GM21515 (cell line): ENCODE data around the gene HNF1A.

Experiments used
- ATAC-seq: cut with Tn5 transposase; IDR thresholded peaks from one replicate; pipeline ENCODE4 v1.9.1; 2021; ENCODE audit not compliant: unreplicated experiment

Gene HNF1A

GRCh38 chr12:120988234-120988633 is 9.9 kb downstream of the HNF1A start:
- ATAC-seq = no peak

DNA sequence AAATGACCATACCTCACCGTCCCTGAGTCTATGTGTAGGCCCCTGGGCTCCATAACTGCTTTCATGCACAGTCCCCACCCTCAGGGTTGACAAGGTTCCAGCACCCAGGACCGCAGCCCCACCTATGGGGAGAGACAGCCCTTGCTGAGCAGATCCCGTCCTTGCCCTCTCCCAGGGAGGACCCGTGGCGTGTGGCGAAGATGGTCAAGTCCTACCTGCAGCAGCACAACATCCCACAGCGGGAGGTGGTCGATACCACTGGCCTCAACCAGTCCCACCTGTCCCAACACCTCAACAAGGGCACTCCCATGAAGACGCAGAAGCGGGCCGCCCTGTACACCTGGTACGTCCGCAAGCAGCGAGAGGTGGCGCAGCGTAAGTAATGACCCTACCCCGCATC is 10.3 kb downstream of the HNF1A start:
- ATAC-seq = no peak

DNA sequence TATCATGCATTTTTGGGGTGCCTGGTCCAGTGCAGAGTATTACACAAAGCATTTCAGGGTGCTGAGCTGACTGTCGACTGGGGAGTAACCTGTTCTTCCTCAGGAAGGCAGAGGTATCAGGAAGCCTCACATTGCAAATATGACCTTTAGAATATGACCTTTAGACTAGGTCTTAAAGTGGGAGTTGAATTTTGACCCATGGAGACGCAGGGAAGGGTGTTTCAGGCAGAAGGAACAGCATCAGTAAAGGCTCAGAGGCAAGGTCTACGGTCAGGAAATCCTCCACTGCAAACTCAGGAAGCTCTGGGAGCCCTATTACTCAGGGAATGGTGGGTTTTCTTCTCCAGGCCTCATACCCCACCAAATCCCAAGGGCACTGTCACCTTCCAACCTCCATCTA is 11.3 kb downstream of the HNF1A start:
- ATAC-seq = no peak

- ATAC-seq = no peak
Observed at GRCh38 chr12:120990487-120991055, 12.2 kb downstream of the HNF1A start.

GRCh38 chr12:120991965-120992364 is 13.6 kb downstream of the HNF1A start:
- no peak for ATAC-seq

DNA sequence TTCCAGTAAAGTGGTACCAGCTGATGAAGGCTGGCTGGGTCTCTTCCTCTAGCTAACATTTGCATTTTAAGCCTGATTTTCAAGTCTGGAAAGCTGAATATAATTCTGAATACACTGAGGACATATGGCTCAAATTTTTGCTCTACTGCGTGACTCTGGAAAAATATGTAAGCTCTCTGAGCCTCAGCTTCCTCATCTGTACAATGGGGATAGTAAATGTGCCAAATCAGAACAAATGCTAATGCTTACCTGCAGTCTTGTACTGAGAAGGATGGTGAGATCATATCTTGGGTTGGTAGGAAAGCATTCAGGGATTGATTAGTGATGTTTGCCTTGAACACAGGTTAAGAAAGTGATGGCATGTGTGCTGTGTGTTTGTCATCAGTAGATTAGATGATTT is 14.6 kb downstream of the HNF1A start:
- no peak for ATAC-seq

- no peak for ATAC-seq
Observed at GRCh38 chr12:120993496-120993895, 15.2 kb downstream of the HNF1A start.

DNA sequence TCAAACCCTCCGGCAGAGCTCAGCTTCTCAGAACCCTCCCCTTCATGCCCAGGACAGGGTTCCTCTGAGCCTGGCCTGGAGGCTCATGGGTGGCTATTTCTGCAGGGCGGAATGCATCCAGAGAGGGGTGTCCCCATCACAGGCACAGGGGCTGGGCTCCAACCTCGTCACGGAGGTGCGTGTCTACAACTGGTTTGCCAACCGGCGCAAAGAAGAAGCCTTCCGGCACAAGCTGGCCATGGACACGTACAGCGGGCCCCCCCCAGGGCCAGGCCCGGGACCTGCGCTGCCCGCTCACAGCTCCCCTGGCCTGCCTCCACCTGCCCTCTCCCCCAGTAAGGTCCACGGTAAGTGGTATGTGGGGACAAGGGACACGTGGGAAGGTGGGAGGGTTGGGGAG is 15.7 kb downstream of the HNF1A start:
- ATAC-seq = no peak

GRCh38 chr12:120994589-120995337 is 16.4 kb downstream of the HNF1A start:
- ATAC-seq = no peak

- no peak for ATAC-seq
Observed at GRCh38 chr12:120996133-120996746, 17.9 kb downstream of the HNF1A start.

DNA sequence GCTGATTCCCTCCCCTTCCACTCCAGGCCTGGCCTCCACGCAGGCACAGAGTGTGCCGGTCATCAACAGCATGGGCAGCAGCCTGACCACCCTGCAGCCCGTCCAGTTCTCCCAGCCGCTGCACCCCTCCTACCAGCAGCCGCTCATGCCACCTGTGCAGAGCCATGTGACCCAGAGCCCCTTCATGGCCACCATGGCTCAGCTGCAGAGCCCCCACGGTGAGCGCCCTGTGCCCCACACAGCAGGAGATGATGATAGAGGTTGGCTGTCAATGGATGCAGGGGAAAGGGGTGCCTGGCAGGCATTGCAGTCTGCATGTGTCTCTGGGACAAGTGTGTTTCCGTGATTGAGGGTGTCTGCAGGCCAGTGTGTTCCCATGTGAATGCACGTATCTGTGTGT is 19.1 kb downstream of the HNF1A start:
- no peak for ATAC-seq

DNA sequence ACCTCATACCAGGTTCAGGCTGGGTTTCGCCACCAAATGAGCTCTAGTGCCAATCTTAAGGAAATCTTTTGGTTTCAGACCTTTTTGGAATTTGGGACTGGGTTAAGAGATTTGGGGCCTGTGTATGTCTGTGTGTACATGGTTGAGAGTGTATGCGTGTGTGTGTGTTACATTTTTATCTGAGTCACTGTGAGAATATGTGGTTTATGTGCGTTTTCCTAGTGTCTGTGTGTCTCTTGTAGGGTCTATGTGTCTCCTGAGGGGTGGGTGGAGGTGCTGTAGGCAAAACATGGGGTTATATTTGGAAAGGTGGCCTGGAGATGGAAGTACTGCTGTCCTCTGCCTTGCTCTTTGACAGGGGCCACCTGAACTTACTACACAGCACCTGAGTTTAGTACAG is 20.1 kb downstream of the HNF1A start:
- ATAC-seq = no peak

DNA sequence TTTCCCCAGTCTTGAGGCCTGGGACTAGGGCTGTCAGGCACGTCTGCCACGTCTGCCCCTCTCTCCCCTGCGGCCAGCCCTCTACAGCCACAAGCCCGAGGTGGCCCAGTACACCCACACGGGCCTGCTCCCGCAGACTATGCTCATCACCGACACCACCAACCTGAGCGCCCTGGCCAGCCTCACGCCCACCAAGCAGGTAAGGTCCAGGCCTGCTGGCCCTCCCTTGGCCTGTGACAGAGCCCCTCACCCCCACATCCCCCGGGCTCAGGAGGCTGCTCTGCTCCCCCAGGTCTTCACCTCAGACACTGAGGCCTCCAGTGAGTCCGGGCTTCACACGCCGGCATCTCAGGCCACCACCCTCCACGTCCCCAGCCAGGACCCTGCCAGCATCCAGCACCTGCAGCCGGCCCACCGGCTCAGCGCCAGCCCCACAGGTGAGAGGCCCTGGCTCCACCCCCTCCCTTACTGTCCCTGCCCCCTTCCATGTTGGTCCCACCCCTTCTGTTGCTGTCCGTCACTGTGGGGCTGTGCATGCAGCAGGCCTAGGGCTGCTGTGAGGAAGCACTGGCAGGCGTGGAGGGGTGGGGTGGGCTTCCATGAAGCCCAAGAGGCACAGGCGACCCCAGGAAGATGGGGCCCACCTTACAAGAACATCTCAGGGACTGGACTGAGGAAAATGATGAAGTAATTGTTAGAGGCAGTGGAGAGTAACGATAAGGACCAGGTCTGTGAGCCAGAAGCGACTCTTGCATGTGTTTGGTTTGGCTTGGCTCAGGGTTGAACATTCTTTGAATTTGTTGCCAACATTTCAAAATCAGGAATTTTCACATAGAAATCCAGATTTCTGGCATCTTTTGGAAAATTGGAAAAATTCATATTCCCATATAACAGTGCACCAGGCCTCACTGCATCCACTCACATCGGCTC is 21.1 kb downstream of the HNF1A start:
- no peak for ATAC-seq

GRCh38 chr12:121000530-121000929 is 22.2 kb downstream of the HNF1A start:
- no peak for ATAC-seq

DNA sequence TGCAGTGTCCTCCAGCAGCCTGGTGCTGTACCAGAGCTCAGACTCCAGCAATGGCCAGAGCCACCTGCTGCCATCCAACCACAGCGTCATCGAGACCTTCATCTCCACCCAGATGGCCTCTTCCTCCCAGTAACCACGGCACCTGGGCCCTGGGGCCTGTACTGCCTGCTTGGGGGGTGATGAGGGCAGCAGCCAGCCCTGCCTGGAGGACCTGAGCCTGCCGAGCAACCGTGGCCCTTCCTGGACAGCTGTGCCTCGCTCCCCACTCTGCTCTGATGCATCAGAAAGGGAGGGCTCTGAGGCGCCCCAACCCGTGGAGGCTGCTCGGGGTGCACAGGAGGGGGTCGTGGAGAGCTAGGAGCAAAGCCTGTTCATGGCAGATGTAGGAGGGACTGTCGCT is 22.7 kb downstream of the HNF1A start:
- no peak for ATAC-seq

DNA sequence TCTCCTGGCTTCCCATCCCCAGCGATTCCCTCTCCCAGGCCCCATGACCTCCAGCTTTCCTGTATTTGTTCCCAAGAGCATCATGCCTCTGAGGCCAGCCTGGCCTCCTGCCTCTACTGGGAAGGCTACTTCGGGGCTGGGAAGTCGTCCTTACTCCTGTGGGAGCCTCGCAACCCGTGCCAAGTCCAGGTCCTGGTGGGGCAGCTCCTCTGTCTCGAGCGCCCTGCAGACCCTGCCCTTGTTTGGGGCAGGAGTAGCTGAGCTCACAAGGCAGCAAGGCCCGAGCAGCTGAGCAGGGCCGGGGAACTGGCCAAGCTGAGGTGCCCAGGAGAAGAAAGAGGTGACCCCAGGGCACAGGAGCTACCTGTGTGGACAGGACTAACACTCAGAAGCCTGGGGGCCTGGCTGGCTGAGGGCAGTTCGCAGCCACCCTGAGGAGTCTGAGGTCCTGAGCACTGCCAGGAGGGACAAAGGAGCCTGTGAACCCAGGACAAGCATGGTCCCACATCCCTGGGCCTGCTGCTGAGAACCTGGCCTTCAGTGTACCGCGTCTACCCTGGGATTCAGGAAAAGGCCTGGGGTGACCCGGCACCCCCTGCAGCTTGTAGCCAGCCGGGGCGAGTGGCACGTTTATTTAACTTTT is 23.6 kb downstream of the HNF1A start:
- no peak for ATAC-seq

DNA sequence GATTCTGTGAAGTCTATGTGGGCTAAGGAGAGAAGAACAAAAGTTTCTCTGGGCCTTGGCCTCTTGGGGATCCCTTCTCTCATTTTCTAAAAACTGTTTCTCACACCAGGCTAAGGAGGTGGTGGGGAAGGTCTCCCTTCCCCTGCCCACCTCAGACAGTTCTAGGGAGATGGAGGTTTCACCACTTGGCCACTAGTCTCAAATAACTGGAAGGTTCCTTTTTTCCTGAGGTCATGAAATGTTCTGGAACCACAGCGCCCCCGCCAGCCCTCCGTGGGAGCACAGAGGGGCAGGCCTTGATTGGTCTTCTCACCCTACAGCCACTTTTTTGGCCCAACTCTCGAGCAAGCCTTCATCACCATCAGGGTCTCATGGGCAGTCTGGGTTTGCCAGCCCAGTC is 25.3 kb downstream of the HNF1A start:
- ATAC-seq = no peak

DNA sequence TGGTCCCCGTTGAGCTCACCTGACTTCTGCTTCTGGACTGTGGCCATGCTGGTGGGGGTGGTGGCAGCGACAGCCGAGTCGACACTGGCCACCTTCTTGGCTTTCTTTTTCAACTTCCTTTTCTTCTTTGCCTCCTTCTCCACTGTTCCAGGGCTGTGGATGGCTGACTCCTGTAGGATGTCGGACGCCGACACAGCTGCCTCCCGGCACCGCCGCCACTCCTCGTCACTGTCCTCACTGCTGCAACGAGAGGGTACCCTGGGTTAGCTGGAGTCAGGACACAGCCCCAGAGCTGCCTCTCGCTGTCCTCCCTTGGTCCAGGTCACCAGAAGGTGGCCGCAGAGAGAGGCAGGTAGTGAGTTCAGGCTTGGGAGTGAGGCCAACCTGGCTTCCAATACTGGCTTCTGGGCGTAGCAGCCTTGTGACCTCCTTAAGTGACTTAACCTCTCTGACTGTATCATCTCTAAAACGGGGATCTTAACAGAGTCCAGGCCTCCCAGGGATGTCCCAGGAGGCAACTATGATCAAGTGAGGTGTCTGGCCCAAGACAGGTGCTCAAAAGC is 26.0 kb downstream of the HNF1A start:
- ATAC-seq = no peak

DNA sequence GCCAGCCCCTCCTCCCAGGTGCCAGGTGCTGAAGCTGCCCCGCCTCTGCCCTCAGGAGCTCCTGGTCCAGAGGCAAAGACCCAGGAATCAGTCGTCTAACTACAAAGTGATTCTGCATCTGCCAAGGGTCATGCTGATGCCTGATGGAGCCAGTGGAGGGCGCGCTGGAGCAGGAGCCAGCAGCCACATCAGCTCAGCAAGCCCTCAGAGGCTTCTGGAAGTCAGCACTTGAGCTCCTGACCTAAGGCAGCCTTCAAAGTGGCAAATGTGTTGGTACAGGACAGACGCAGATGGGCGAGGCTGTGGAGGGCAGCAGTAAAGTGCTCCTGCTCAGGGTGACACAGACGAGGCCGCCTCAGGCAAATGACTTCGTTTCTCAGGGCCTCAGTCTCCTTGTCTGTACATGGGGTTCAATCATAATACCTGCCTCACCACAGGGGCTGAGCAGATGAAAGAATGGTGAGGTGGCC is 27.0 kb downstream of the HNF1A start:
- ATAC-seq = no peak

- ATAC-seq = no peak
Observed at GRCh38 chr12:121008347-121009098, 30.2 kb downstream of the HNF1A start.
